GM12878 (cell line): ENCODE results near the gene SLC30A4. TPM values are rescaled to one million over a fixed set of nuclear protein-coding genes. Genes with fewer than 3 reads are reported as not detected.

Experiments
- ATAC-seq: fragments of 200-7000 bp; cut with Tn5 transposase; 3 replicates; pipeline ENCODE4 v1.9.1; 2020; ENCODE audit warnings: mild to moderate bottlenecking, moderate library complexity
- BruUV-seq: library from RNA; stranded (reverse); fragments of 400-500 nt; replicated peaks from 2 replicates; lab custom pipeline; 2021; lab: Mats Ljungman, UMichigan
- CTCF ChIA-PET: fragments of 300-600 bp; sonication (Branson Sonifier 250); formaldehyde crosslinking; extraction: SDS; loops from one replicate; lab custom pipeline; 2021; ENCODE audit warnings: inconsistent platforms; lab: Yijun Ruan, JAX
- POLR2A ChIA-PET: fragments of 350-600 bp; formaldehyde crosslinking; extraction: SDS; loops from one replicate; lab custom pipeline; 2021; ENCODE audit warnings: inconsistent platforms; lab: Charles Lee
- RAD21 ChIA-PET: fragments of 300-600 bp; sonication (Branson Sonifier 250); formaldehyde crosslinking; loops from one replicate; lab custom pipeline; 2023; ENCODE audit warnings: antibody characterized with exemption; ENCODE audit not compliant: unreplicated experiment; lab: Charles Lee
- SMC1A ChIA-PET: fragments of 300-600 bp; sonication (Branson Sonifier 250); formaldehyde crosslinking; loops from one replicate; lab custom pipeline; 2023; ENCODE audit not compliant: unreplicated experiment, uncharacterized antibody; lab: Charles Lee
- DNase-seq: peaks from one replicate; pipeline ENCODE4 v3.0.0-alpha.2; 2011; ENCODE audit warnings: low read depth, low spot score
- FAIRE-seq: peaks from 3 replicates; lab custom pipeline; 2011; peaks lifted over from hg19 to GRCh38; lab: Jason Lieb, UNC
- H2AFZ ChIP-seq: 2 replicates; pipeline ENCODE4 v1.6.0; 2011; ENCODE audit warnings: low read depth, low read length, control low read depth; ENCODE audit not compliant: control insufficient read depth
- H3K27ac ChIP-seq: 2 replicates; pipeline ENCODE4 v1.5.1; 2011; ENCODE audit warnings: control low read depth; ENCODE audit not compliant: control insufficient read depth, insufficient read depth
- H3K27me3 ChIP-seq, 2 experiments: replicated peaks in 1 of 2; 2 replicates each; pipeline versions ENCODE4 v1.6.0 to v1.6.1; 2011; ENCODE audit warnings: low read length in 1 of 2; ENCODE audit not compliant: control insufficient read depth in 2 of 2, insufficient read depth in 2 of 2
- H3K36me3 ChIP-seq, 2 experiments: 2 replicates each; pipeline ENCODE4 v1.5.1; 2011; ENCODE audit warnings: low read length in 1 of 2; ENCODE audit not compliant: control insufficient read depth in 2 of 2, insufficient read depth in 2 of 2
- H3K4me1 ChIP-seq: 2 replicates; pipeline ENCODE4 v1.6.1; 2011; ENCODE audit warnings: mild to moderate bottlenecking, low read length, moderate library complexity, mixed read lengths; ENCODE audit not compliant: control insufficient read depth, insufficient read depth
- H3K4me2 ChIP-seq: 2 replicates; pipeline ENCODE4 v1.6.0; 2011; ENCODE audit warnings: control low read depth; ENCODE audit not compliant: control insufficient read depth, insufficient read depth
- H3K4me3 ChIP-seq: fragments of 200-600 bp; sonication (generic); 2 replicates; pipeline ENCODE4 v1.5.1; 2016
- H3K79me2 ChIP-seq: 2 replicates; pipeline ENCODE4 v1.6.0; 2011; ENCODE audit warnings: low read length; ENCODE audit not compliant: control insufficient read depth, insufficient read depth
- H3K9ac ChIP-seq: 2 replicates; pipeline ENCODE4 v1.8.0; 2011; ENCODE audit warnings: low read length, control low read depth, mixed read lengths; ENCODE audit not compliant: control insufficient read depth, insufficient read depth
- H3K9me3 ChIP-seq: replicated peaks from 3 replicates; pipeline ENCODE4 v1.5.1; 2011; ENCODE audit warnings: mild to moderate bottlenecking, low read length; ENCODE audit not compliant: control insufficient read depth, insufficient read depth
- H4K20me1 ChIP-seq: 2 replicates; pipeline ENCODE4 v1.6.0; 2011; ENCODE audit not compliant: control insufficient read depth, insufficient read depth
- BRCA1 ChIP-seq: IDR thresholded peaks from 2 replicates; pipeline ENCODE4 v1.6.1; 2011; ENCODE audit warnings: low read depth, low read length, improper control_type of control experiment
- JUND ChIP-seq: IDR thresholded peaks from 2 replicates; pipeline ENCODE4 v1.6.1; 2012; ENCODE audit warnings: low read depth, mild to moderate bottlenecking, low read length, improper control_type of control experiment, moderate library complexity
- MEF2B ChIP-seq: fragments of 450-650 bp; IDR thresholded peaks from 2 replicates; pipeline ENCODE4 v1.6.1; 2018; ENCODE audit warnings: mild to moderate bottlenecking, moderate library complexity; ENCODE audit not compliant: partially characterized antibody, poor library complexity, severe bottlenecking
- NBN ChIP-seq: fragments of 450-650 bp; IDR thresholded peaks from 2 replicates; pipeline ENCODE4 v1.6.1; 2016
- PBX3 ChIP-seq: IDR thresholded peaks from 2 replicates; pipeline ENCODE4 v1.6.1; 2011; ENCODE audit warnings: mild to moderate bottlenecking, low read depth, low read length, moderate library complexity; ENCODE audit not compliant: insufficient replicate concordance
- RELA ChIP-seq: fragments of 450-650 bp; IDR thresholded peaks from 2 replicates; pipeline ENCODE4 v1.8.0; 2014; ENCODE audit warnings: borderline replicate concordance; ENCODE audit not compliant: partially characterized antibody
- SPI1 ChIP-seq: IDR thresholded peaks from 2 replicates; pipeline ENCODE4 v1.6.1; 2011; ENCODE audit warnings: low read depth, mild to moderate bottlenecking, low read length, moderate library complexity, borderline replicate concordance; ENCODE audit not compliant: insufficient read depth
- STAT1 ChIP-seq: fragments of 450-650 bp; conservative IDR thresholded peaks from 2 replicates; pipeline ENCODE4 v1.6.1; 2014; ENCODE audit warnings: antibody characterized with exemption, mild to moderate bottlenecking
- TCF7 ChIP-seq: IDR thresholded peaks from 2 replicates; pipeline ENCODE4 v1.6.1; 2014; ENCODE audit warnings: antibody characterized with exemption, borderline replicate concordance
- WRNIP1 ChIP-seq: IDR thresholded peaks from 2 replicates; pipeline ENCODE4 v1.6.1; 2011; ENCODE audit warnings: low read depth, low read length, improper control_type of control experiment, borderline replicate concordance
- YY1 ChIP-seq: IDR thresholded peaks from 2 replicates; pipeline ENCODE4 v1.6.1; 2011; ENCODE audit warnings: low read depth, mild to moderate bottlenecking, low read length
- ZNF207 ChIP-seq: fragments of 450-650 bp; IDR thresholded peaks from 2 replicates; pipeline ENCODE4 v1.6.1; 2014; ENCODE audit warnings: antibody characterized with exemption, mild to moderate bottlenecking, borderline replicate concordance
- WGBS: methylation state at CpG from one replicate; pipeline ENCODE4 v1.1.6; 2016; ENCODE audit warnings: low lambda C conversion rate; ENCODE audit not compliant: insufficient replicate concordance, insufficient coverage; ENCODE audit errors: missing lambda C conversion rate; 5-methylcytosine and 5-hydroxymethylcytosine counted together
- in situ Hi-C: fragments of 300-500 bp; cut with MboI; formaldehyde crosslinking; loops from 9 replicates; pipeline ENCODE4 v1.14.3; 2018; ENCODE audit warnings: mixed read lengths
- intact Hi-C: fragments of 100-400 bp; cut with micrococcal nuclease; formaldehyde crosslinking; loops from one replicate; pipeline ENCODE4 v1.14.2; 2022; ENCODE audit not compliant: unreplicated experiment
- polyA plus RNA-seq, 11 experiments: library from polyadenylated mRNA; depleted of rRNA in 4 of 11; unstranded in 6 of 11; stranded (reverse) in 5 of 11; fragments of >200 nt; fragmentation: Nextera tagmentation in 4 of 11; fragmentation: Illumina TruSeq in 1 of 11; extraction: Ambion mirVana in 4 of 11; extraction: Trizol in 1 of 11; gene quantifications; 1 replicate in 1 of 11; 2 replicates in 10 of 11; pipeline versions ENCODE4 v1.2.1 to v1.2.3, GENCODE V29; 2011 to 2016; ENCODE audit warnings: inconsistent platforms in 2 of 11, missing spikeins in 2 of 11, low read depth in 1 of 11
- total RNA-seq, 4 experiments: library from RNA; depleted of rRNA in 3 of 4; stranded (reverse); fragments of >200 nt in 3 of 4; fragmentation: Illumina TruSeq in 1 of 4; extraction: Trizol in 1 of 4; gene quantifications; 2 replicates each; pipeline versions ENCODE4 v1.2.1 to v1.2.3, GENCODE V29; 2013 to 2021
- TF ChIP-seq, protein P1 (sequence below): IDR thresholded peaks from 2 replicates; pipeline ENCODE4 v1.6.1; 2012; ENCODE audit warnings: improper control_type of control experiment, low read depth, low read length; ENCODE audit not compliant: insufficient replicate concordance

Gene SLC30A4
- total and polyA plus RNA-seq, 10 of the 15 experiments (the other 5 are each of a cell fraction or from before 2014, with no cell fraction given), result 0.05 to 0.31 (median 0.20) TPM

- TF ChIP-seq RELA (no peak), WRNIP1 (no peak), ZNF207 (no peak), YY1 (no peak), MEF2B (no peak), PBX3 (no peak)
Observed at GRCh38 chr15:45476410-45476809, 46.1 kb downstream of the SLC30A4 start (continued).

GRCh38 chr15:45474799-45475198, 47.8 kb downstream of the SLC30A4 start:
- intact Hi-C loops (no loop called here), in situ Hi-C loops (no loop called here)
- no peaks in the 10 kb centered on the region for H3K36me3 ChIP-seq
- FAIRE-seq (no peak), ATAC-seq (no peak), DNase-seq (no peak)
- CTCF ChIA-PET, result interaction anchor here (0.7 kb wide), 1 partner anchor 139 kb away, joined by 3 read pairs; no protein-coding TSS in a partner anchor
- no peak overlapping the region for H3K4me2 ChIP-seq
- no peaks in the 10 kb centered on the region for H3K27me3 ChIP-seq
- SMC1A ChIA-PET, result interaction anchor here (0.7 kb wide), 1 partner anchor 112 kb away, joined by 3 read pairs; no protein-coding TSS in a partner anchor
- TF ChIP-seq, protein P1, sequence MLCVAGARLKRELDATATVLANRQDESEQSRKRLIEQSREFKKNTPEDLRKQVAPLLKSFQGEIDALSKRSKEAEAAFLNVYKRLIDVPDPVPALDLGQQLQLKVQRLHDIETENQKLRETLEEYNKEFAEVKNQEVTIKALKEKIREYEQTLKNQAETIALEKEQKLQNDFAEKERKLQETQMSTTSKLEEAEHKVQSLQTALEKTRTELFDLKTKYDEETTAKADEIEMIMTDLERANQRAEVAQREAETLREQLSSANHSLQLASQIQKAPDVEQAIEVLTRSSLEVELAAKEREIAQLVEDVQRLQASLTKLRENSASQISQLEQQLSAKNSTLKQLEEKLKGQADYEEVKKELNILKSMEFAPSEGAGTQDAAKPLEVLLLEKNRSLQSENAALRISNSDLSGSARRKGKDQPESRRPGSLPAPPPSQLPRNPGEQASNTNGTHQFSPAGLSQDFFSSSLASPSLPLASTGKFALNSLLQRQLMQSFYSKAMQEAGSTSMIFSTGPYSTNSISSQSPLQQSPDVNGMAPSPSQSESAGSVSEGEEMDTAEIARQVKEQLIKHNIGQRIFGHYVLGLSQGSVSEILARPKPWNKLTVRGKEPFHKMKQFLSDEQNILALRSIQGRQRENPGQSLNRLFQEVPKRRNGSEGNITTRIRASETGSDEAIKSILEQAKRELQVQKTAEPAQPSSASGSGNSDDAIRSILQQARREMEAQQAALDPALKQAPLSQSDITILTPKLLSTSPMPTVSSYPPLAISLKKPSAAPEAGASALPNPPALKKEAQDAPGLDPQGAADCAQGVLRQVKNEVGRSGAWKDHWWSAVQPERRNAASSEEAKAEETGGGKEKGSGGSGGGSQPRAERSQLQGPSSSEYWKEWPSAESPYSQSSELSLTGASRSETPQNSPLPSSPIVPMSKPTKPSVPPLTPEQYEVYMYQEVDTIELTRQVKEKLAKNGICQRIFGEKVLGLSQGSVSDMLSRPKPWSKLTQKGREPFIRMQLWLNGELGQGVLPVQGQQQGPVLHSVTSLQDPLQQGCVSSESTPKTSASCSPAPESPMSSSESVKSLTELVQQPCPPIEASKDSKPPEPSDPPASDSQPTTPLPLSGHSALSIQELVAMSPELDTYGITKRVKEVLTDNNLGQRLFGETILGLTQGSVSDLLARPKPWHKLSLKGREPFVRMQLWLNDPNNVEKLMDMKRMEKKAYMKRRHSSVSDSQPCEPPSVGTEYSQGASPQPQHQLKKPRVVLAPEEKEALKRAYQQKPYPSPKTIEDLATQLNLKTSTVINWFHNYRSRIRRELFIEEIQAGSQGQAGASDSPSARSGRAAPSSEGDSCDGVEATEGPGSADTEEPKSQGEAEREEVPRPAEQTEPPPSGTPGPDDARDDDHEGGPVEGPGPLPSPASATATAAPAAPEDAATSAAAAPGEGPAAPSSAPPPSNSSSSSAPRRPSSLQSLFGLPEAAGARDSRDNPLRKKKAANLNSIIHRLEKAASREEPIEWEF, result no peak
- TF ChIP-seq YY1, result no peak
- TF ChIP-seq NBN, result no peak
- TF ChIP-seq SPI1, result no peak
- TF ChIP-seq JUND, result no peak
- TF ChIP-seq TCF7, result no peak
- no peak for TF ChIP-seq BRCA1
- no peak for TF ChIP-seq STAT1
- H3K9me3 ChIP-seq, result no peaks in the 10 kb centered on the region
- RAD21 ChIA-PET, result no interaction called here
- H3K4me3 ChIP-seq, result no peak overlapping the region
- 61% methylated on average over 6 of the region's 6 CpGs for WGBS
- H3K9ac ChIP-seq, result no peak overlapping the region
- H2AFZ ChIP-seq, result no peak overlapping the region
- H4K20me1 ChIP-seq, result no peaks in the 10 kb centered on the region
- H3K27ac ChIP-seq, result no peak overlapping the region
- no TSS peak for BruUV-seq
- POLR2A ChIA-PET, result interaction anchor here (0.7 kb wide), 1 partner anchor 101 kb away, joined by 5 read pairs; no protein-coding TSS in a partner anchor
- no peaks in the 10 kb centered on the region for H3K79me2 ChIP-seq
- no peaks in the 10 kb centered on the region for H3K4me1 ChIP-seq
